HepG2 (cell line): Measurements from ENCODE around the gene NT5C1B. TPM values are rescaled to one million over a fixed set of nuclear protein-coding genes. Genes with fewer than 3 reads are reported as not detected.

Experiments used
- EZH2 ChIP-seq: conservative IDR thresholded peaks from 2 replicates; pipeline ENCODE4 v1.6.1; 2012; ENCODE audit warnings: mild to moderate bottlenecking, low read depth, low read length, moderate library complexity
- HNRNPH1 ChIP-seq: fragments of 200-400 bp; formaldehyde crosslinking; optimal IDR thresholded peaks from 2 replicates; pipeline ENCODE3; 2017; ENCODE audit warnings: mild to moderate bottlenecking, low read depth, low read length
- ISL2 ChIP-seq: sonication (generic); formaldehyde crosslinking; IDR thresholded peaks from 2 replicates; pipeline ENCODE4 v1.5.0; 2020; ENCODE audit warnings: missing genetic modification reagents
- MTA3 ChIP-seq: sonication (generic); formaldehyde crosslinking; IDR thresholded peaks from 2 replicates; pipeline ENCODE4 v1.4.0; 2020; ENCODE audit warnings: missing genetic modification reagents
- PCBP1 ChIP-seq: fragments of 200-400 bp; formaldehyde crosslinking; IDR thresholded peaks from 2 replicates; pipeline ENCODE4 v1.6.1; 2017; ENCODE audit warnings: mild to moderate bottlenecking, low read depth, low read length, borderline replicate concordance
- ZIK1 ChIP-seq: sonication (generic); formaldehyde crosslinking; IDR thresholded peaks from 2 replicates; pipeline ENCODE4 v1.5.0; 2020; ENCODE audit warnings: mild to moderate bottlenecking, low read depth, missing genetic modification reagents, borderline replicate concordance
- ZNF121 ChIP-seq: sonication (generic); formaldehyde crosslinking; IDR thresholded peaks from 2 replicates; pipeline ENCODE4 v1.5.0; 2020; ENCODE audit warnings: mild to moderate bottlenecking, missing genetic modification reagents
- ZNF484 ChIP-seq: sonication (generic); formaldehyde crosslinking; IDR thresholded peaks from 2 replicates; pipeline ENCODE4 v1.5.1; 2020; ENCODE audit warnings: mild to moderate bottlenecking, low read depth, missing genetic modification reagents, borderline replicate concordance
- ZNF572 ChIP-seq: sonication (generic); formaldehyde crosslinking; IDR thresholded peaks from 2 replicates; pipeline ENCODE4 v1.5.1; 2020; ENCODE audit warnings: mild to moderate bottlenecking, missing genetic modification reagents
- polyA plus RNA-seq, 8 experiments: library from polyadenylated mRNA; depleted of rRNA in 3 of 8; stranded (reverse) in 7 of 8; unstranded in 1 of 8; fragments of >200 nt; fragmentation: Illumina TruSeq in 4 of 8; extraction: Trizol in 4 of 8; gene quantifications; 2 replicates each; pipeline versions ENCODE4 v1.2.1 to v1.2.3, GENCODE V29; 2011 to 2016; ENCODE audit warnings: low read depth in 4 of 8, missing spikeins in 1 of 8, mixed read lengths in 1 of 8; ENCODE audit not compliant: insufficient read depth in 1 of 8
- total RNA-seq, 5 experiments: library from RNA; depleted of rRNA; stranded (reverse); fragments of >200 nt; fragmentation: Illumina TruSeq; extraction: Trizol; gene quantifications; 2 replicates each; pipeline ENCODE4 v1.2.3, GENCODE V29; 2016; ENCODE audit warnings: low read depth in 1 of 5
- TF ChIP-seq, protein P1 (sequence below): sonication (generic); formaldehyde crosslinking; IDR thresholded peaks from 2 replicates; pipeline ENCODE4 v1.9.0; 2021; ENCODE audit warnings: missing genetic modification reagents, borderline replicate concordance
- TF ChIP-seq, protein P2 (sequence below): sonication (generic); formaldehyde crosslinking; IDR thresholded peaks from 2 replicates; pipeline ENCODE4 v1.8.0; 2022; ENCODE audit warnings: mild to moderate bottlenecking, missing genetic modification reagents
- TF ChIP-seq, protein P3 (sequence below): sonication (generic); formaldehyde crosslinking; IDR thresholded peaks from 2 replicates; pipeline ENCODE4 v1.5.0; 2020; ENCODE audit warnings: missing genetic modification reagents
- TF ChIP-seq, protein P4 (sequence below): sonication (generic); formaldehyde crosslinking; IDR thresholded peaks from 2 replicates; pipeline ENCODE4 v1.4.0; 2020; ENCODE audit warnings: missing genetic modification reagents
- TF ChIP-seq, protein P5 (sequence below): sonication (generic); formaldehyde crosslinking; IDR thresholded peaks from one replicate; pipeline ENCODE4 v1.5.1; 2020; ENCODE audit warnings: mild to moderate bottlenecking, missing genetic modification reagents; ENCODE audit errors: not compliant biosample characterization

NT5C1B gene
- total and polyA plus RNA-seq, 2 of the 13 experiments (the other 11 are each of a cell fraction or from before 2014, with no cell fraction given), result not detected

DNA sequence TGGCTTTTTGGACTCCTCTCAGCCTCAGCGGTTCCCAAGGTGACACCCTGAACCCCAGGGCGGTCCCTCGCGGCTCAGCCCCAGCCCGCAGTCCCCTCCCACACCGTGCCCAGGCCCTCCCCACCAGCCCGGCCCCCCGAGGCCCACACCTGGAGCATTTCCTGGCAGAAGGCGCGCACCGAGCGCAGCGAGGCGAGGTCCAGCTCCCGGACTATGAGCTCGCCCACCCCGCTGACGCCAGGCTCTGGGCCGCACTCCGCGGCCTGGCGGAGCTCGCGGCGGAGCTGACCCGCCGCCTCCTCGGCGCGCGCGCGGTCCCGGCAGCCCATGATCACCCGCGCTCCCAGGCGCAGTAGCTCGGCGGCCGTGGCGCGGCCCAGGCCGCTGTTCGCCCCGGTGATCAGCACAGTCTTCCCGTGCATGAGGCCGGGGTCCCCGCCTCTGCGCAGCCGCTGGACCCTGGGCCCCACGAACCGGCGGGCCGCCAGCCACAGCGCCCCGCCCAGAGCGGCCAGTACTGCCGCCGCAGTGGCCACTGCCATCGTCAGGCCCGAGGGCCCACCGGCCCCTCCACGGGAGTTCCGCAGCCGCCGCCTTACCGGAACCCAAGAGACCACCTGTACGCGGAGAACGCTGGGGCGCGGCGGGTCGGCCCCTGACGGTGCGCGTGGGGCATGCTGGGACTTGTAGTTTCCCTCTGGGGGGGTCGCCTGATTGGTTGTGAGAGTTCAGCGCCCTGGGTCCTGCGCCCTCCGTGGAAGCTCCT, 29.2 kb downstream of the NT5C1B start, which contains the start of gene RDH14 (continued):
- TF ChIP-seq, protein P1, sequence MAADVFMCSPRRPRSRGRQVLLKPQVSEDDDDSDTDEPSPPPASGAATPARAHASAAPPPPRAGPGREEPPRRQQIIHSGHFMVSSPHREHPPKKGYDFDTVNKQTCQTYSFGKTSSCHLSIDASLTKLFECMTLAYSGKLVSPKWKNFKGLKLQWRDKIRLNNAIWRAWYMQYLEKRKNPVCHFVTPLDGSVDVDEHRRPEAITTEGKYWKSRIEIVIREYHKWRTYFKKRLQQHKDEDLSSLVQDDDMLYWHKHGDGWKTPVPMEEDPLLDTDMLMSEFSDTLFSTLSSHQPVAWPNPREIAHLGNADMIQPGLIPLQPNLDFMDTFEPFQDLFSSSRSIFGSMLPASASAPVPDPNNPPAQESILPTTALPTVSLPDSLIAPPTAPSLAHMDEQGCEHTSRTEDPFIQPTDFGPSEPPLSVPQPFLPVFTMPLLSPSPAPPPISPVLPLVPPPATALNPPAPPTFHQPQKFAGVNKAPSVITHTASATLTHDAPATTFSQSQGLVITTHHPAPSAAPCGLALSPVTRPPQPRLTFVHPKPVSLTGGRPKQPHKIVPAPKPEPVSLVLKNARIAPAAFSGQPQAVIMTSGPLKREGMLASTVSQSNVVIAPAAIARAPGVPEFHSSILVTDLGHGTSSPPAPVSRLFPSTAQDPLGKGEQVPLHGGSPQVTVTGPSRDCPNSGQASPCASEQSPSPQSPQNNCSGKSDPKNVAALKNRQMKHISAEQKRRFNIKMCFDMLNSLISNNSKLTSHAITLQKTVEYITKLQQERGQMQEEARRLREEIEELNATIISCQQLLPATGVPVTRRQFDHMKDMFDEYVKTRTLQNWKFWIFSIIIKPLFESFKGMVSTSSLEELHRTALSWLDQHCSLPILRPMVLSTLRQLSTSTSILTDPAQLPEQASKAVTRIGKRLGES, result peak; percentile 62; the same call in 1 of the 2 replicates
- TF ChIP-seq, protein P2, sequence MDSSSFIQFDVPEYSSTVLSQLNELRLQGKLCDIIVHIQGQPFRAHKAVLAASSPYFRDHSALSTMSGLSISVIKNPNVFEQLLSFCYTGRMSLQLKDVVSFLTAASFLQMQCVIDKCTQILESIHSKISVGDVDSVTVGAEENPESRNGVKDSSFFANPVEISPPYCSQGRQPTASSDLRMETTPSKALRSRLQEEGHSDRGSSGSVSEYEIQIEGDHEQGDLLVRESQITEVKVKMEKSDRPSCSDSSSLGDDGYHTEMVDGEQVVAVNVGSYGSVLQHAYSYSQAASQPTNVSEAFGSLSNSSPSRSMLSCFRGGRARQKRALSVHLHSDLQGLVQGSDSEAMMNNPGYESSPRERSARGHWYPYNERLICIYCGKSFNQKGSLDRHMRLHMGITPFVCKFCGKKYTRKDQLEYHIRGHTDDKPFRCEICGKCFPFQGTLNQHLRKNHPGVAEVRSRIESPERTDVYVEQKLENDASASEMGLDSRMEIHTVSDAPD (CRISPR knock-in tag), result peak; percentile 62
- TF ChIP-seq, protein P3, sequence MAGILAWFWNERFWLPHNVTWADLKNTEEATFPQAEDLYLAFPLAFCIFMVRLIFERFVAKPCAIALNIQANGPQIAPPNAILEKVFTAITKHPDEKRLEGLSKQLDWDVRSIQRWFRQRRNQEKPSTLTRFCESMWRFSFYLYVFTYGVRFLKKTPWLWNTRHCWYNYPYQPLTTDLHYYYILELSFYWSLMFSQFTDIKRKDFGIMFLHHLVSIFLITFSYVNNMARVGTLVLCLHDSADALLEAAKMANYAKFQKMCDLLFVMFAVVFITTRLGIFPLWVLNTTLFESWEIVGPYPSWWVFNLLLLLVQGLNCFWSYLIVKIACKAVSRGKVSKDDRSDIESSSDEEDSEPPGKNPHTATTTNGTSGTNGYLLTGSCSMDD (CRISPR knock-in tag), result no peak
- TF ChIP-seq EZH2, result no peak
- TF ChIP-seq ISL2 (CRISPR knock-in tag), result peak; percentile 77; the same call in 1 of the 2 replicates
- TF ChIP-seq, protein P4, sequence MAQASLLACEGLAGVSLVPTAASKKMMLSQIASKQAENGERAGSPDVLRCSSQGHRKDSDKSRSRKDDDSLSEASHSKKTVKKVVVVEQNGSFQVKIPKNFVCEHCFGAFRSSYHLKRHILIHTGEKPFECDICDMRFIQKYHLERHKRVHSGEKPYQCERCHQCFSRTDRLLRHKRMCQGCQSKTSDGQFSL, result no peak
- TF ChIP-seq, protein P5, sequence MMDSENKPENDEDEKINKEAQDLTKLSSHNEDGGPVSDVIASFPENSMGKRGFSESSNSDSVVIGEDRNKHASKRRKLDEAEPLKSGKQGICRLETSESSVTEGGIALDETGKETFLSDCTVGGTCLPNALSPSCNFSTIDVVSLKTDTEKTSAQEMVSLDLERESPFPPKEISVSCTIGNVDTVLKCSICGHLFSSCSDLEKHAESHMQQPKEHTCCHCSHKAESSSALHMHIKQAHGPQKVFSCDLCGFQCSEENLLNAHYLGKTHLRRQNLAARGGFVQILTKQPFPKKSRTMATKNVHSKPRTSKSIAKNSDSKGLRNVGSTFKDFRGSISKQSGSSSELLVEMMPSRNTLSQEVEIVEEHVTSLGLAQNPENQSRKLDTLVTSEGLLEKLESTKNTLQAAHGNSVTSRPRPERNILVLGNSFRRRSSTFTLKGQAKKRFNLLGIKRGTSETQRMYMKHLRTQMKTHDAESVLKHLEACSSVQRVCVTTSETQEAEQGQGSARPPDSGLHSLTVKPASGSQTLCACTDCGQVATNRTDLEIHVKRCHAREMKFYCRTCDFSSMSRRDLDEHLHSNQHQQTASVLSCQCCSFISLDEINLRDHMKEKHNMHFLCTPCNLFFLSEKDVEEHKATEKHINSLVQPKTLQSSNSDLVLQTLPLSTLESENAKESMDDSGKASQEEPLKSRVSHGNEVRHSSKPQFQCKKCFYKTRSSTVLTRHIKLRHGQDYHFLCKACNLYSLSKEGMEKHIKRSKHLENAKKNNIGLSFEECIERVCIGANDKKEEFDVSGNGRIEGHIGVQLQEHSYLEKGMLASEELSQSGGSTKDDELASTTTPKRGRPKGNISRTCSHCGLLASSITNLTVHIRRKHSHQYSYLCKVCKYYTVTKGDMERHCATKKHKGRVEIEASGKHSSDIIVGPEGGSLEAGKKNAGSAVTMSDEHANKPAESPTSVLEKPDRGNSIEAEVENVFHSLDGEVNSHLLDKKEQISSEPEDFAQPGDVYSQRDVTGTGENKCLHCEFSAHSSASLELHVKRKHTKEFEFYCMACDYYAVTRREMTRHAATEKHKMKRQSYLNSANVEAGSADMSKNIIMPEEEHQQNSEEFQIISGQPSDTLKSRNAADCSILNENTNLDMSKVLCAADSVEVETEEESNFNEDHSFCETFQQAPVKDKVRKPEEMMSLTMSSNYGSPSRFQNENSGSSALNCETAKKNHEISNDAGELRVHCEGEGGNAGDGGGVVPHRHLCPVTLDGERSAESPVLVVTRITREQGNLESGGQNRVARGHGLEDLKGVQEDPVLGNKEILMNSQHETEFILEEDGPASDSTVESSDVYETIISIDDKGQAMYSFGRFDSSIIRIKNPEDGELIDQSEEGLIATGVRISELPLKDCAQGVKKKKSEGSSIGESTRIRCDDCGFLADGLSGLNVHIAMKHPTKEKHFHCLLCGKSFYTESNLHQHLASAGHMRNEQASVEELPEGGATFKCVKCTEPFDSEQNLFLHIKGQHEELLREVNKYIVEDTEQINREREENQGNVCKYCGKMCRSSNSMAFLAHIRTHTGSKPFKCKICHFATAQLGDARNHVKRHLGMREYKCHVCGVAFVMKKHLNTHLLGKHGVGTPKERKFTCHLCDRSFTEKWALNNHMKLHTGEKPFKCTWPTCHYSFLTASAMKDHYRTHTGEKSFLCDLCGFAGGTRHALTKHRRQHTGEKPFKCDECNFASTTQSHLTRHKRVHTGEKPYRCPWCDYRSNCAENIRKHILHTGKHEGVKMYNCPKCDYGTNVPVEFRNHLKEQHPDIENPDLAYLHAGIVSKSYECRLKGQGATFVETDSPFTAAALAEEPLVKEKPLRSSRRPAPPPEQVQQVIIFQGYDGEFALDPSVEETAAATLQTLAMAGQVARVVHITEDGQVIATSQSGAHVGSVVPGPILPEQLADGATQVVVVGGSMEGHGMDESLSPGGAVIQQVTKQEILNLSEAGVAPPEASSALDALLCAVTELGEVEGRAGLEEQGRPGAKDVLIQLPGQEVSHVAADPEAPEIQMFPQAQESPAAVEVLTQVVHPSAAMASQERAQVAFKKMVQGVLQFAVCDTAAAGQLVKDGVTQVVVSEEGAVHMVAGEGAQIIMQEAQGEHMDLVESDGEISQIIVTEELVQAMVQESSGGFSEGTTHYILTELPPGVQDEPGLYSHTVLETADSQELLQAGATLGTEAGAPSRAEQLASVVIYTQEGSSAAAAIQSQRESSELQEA (CRISPR knock-in tag), result no peak
- TF ChIP-seq ZNF121 (CRISPR knock-in tag), result no peak; the same call in 1 of the 2 replicates
- no peak for TF ChIP-seq PCBP1
- peak; percentile 86; the same call in 1 of the 2 replicates for TF ChIP-seq ZIK1 (CRISPR knock-in tag)
- TF ChIP-seq HNRNPH1, result no peak
- no peak for TF ChIP-seq ZNF572 (CRISPR knock-in tag)
- TF ChIP-seq ZNF484 (CRISPR knock-in tag), result no peak; the same call in 1 of the 2 replicates
- no peak for TF ChIP-seq MTA3
